Stimulated activated CD8-positive, alpha-beta memory T cell treated with anti-CD3 and anti-CD28 coated beads, Interleukin-7, amount 100 ng/mL, for 1 hour (primary cell): ENCODE data around the gene PRSS33.

Experiments used
- DNase-seq, 2 donors: peaks; one replicate each; pipeline ENCODE4 v3.0.0-alpha.2; 2020; ENCODE audit warnings: low read depth in 2 of 2

The PRSS33 gene

DNA sequence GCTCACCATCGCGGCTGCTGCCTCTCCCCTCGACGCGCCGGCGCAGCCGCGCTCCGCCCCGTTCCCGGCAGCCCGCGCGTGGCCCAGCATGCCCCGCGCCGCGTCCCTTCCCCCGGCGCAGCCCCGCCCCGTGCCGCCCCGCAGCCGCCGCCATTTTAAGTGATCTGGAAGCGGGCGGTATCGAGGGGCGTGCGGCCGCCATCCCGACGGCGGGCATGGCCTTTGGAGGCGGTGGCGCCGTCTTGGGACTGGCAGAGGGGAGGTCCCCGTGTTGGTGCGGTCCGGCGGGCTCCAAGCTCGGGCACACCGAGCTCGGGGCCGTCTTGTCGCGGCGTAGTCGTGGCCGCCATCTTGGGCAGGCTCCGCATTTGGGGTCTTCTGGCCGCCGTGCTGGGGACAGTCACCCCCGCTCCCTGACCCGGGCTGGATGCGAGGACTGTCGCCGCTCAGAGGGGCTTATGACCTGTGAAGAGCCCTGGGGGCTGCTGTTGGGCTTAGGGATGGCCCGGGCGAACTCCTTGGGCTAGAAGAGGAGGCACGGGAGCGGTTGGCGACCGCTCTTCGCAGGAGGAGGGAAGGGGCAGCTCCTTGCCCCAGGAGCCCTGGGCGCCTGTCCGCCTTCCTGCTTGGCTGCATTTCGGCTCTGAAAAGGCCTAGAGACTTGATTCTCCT, 10.0 kb downstream of the PRSS33 start, which contains the start of gene ELOB:
Gene ELOB, minus strand, starts transcription at position 50 of the 672 bp plus-strand sequence. Its CDS starts 41 bp downstream, at position 9.
- DNase-seq: peak; percentile 80 to 82

DNA sequence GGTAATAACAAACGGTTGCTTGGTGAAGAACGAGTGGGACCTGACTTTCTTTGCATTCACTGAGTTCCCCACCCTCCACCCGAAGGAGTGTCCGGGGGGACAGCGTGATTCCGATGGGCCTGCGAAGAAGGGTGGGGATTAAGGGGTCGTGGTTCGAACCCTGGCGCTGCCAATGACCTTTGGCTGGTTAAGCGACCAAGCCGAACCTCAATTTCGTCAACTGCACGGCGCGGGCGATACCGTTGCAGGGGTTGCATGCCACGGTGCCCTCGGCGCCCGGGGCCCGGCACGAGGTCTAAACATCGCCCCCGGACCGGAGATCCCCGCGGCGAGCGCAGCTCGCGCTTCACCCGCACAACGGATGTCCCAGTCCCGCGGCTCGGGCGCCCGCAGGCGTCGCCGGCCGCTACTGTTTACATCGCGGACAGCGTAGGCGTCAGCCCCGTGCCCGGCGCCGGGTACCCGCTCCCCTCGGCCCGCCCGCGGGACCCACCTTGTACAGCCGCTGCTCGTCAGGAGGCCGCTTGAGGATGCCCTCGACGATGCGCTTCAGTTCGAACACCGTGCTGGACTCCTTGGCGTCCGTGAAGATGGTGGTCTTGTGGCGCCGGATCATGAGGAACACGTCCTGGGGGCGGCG, 10.7 kb downstream of the PRSS33 start:
- no peak for DNase-seq

DNA sequence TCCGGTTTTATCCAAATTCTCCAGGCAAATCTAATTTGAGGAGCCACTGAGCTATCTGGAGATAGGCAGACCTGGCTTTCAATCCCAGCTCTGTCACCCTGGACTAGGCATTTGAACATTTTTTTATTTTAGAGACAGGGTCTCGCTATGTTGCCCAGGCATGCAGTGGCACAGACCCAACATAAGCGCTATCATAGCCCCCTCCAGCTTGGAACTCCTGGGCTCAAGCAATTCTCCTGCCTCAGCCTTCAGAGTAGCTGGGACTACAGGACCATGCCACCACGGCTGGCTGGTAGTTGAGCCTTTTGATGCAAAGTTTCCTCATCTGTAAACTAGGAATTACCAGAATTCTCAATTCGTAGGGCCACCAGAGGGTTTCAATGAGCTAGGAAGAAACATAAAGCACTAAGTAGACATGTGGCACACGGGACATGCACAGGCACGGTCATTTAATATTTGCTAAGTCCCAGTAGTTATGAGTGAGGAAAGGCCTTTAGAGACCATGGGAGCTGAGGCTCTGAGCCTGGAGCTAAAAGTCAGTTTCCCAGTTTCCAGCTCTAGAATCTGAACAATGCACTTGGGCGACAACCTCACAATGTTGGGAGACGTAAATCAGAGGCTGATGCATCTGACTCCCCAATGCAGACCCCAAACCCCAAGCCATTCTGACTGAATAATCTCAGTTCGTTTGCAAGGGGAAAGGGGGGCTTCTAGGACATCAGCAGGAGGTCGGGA, 11.4 kb downstream of the PRSS33 start:
- DNase-seq: no peak

DNA sequence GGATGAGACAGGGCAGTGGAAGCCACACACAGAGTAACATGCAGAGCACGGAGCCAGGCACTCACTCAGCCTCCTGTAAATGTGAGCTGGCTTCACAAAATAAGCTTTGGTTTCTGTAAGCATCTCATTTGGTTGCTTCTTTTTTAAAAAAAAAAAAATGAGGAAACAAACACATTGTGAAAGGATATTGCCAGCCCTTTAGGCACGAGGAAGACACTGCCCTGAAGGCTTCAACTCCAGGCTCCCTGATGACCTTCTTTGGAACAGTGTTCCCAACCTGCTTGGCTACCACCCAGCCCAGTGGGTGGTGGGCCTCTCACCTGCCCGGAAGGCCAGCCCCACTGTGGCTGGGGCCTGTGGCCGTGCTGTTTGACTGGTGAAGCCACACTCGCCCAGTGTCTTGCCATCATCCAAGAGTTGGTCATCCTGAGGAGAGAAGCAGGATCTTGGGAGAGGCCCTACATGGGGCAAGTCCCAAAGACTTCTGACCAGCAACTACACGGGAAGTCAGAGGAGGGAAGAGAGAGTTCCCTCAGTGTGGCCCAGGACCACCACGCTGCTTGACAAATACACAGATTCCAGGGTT, 12.1 kb downstream of the PRSS33 start:
- DNase-seq: no peak

DNA sequence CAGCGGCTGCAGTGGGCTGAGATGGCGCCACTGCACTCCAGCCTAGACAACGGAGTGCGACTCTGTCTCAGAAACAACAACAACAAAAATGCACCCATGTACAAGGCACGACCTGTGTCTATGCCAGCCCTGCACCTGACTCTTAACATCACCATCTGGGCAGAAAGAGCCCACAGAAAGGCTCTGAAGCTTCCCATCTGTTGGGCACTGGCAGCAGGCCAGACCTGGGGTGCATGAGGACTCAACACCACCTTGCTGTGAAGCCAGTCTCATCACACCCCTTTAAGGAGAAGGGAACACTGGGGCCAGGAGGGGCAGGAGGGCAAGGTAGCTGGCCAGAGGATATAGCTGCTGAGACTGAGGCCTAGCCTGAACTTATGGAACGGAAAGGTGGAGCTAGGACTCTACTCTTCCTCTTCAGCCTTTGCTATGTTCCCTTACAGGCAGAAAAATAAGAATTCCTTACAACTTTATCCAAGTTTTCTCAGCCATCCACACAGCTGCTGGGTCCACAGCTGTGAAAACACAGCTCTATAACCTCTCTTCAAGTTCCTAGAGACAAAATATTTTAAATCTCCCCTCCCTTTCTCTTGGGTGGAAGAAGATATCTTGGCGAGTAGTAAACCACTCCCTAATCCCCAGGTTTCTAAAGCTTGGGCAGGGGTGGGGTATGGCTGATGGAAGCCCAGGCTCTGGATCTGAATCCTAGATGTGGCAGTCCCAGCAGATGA, 13.0 kb downstream of the PRSS33 start:
- no peak for DNase-seq

DNA sequence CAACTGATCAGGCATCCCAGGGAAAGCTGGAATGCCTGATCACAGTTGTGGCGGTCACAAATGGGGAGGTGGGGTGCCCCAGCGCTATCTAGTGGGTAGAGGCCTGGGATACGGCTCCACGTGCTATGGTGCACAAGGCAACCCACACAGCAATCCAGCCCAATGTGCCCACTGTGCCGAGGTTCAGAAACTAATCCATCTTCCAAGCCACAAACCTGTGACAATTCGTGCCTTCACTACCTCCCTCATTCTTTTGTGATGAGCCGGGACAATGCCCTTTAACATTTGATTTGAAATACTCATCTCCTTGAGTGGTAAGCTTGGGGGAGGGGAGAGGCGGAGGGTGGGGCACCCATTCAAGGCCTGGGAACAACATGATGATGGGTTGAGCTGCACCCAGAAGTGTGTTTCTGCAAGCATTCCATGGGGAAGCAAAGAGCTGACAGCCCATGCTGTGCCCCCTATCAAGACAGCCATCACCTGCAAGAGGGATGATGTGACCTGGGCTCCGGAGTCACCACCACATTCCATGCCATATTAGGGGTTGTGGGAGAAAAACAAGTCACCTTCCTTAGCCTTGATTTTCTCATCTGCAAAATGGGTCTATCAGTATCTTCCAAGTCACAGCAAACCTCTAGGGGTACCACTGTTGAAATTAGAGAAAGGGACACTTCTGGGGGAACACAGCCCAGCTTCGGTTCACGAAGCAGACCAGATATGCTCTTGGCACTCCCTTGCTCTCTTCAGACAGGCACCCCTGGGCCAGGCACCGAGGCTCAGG, 14.0 kb downstream of the PRSS33 start:
- no peak for DNase-seq

DNA sequence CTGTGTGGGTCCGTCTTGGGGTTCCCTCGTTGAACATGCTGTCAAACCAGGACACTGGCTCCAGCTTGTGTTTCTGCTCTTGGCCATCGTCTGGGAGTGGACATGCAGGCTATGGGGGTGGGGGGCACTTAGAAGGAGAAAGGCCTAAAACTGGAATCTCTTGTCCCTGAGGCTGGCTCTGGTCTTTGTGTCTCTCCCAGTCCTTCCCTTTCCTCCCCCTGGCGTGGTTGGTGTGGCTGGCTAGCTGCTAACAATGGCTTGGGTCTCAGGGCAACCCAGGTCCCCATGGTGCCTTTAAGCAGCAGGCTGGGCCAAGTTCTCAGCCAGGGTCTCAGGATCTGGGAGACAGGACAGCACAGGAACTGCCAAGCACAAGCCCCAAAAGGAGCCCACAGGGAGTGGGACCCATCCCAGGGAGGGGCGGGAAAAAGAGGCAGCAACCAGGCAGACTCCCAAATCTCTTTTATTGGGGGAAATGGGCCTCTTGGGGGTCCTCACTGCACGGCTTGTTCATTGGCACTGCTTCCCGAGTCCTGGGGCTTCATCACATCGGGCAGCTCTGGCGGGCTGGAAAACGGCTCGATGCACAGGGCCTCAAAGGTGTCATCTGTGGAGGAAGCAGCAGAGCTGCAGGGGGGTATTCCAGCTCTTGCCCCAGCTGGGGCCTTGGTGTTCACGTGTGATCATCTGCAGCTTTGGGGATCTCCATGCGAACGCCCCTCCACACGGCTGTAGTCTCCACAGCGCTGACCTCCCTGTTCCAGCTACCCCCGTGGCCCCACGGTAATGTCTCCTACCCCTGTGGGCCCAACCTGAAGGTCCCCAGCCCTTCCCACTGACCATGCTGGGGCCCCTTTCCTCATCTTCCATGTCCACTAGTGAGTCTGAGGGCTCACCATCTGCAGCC, 15.6 kb downstream of the PRSS33 start:
- no peak for DNase-seq

DNA sequence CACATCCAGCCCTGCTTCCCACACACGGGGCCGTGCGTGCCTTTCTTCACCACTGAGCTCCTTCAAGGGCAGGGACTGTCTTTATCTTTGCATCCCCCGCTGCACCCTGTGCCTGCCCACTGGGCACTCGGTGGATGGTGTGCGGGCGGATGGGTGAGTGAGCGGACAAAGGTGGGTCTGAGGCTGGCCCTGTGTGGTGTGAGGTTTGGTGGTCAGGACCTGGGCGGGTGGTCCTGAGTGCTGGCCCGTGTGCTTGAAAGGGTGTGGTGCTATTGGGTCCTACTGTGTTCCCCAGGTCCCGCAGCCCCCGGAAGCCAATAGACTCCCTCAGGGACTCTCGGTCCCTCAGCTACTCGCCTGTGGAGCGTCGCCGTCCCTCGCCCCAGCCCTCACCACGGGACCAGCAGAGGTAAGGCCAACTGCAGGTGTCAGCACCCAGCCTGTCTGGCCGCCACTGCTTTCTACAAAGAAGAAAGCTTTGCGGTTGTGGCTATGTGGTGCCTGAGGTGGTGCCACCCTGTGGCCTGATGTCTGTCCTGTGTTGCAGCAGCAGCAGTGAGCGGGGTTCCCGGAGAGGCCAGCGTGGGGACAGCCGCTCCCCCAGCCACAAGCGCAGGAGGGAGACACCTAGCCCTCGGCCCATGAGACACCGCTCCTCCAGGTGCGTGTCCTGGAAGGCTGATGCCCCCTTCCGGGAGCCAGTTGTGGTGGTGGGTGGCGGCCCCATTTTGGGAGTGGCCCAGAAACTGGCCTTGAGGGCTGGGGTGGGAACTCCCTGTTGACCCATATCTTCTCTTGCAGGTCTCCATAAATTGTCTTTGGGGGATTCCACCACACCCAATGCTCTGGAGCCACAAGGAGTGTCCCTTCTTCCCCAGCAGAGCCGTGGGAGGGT, 17.1 kb downstream of the PRSS33 start:
- no peak for DNase-seq

DNA sequence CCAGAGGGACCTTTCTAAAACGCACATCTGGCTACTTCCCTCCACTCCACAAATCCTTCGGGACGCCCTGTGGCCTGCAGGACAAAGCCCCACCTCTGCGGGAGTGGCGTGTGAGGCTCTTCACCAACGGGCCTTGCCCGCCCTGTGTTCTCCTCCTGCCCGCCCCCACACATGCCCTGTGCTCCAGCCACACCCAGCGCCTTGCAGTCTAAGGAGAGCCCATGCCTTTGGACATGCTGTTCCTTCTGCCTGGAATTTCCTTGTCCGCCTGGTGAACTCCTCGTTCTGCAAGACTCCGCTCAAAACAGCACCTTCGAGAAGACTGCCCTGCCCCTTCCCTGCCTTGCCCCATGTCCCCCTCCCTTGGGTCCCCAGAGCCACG, 17.7 kb downstream of the PRSS33 start:
- no peak for DNase-seq

DNA sequence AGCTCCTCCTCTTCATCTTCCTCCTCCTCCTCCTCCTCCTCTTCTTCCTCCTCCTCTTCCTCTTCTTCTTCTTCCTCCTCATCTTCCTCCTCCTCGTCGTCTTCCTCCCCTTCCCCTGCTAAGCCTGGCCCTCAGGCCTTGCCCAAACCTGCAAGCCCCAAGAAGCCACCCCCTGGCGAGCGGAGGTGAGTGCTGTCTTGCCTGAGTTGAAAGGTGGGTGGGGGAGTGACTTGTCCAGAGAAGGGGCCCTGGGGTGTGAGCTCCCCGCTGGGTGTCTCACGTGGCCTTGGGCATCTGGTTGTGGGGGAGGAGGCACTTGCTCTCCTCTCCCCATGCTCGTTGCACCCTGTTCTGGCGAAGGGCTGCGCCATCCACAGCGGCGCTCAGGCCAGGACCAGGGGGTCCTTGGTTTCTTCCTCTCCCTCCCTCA, 18.2 kb downstream of the PRSS33 start:
- DNase-seq: no peak

DNA sequence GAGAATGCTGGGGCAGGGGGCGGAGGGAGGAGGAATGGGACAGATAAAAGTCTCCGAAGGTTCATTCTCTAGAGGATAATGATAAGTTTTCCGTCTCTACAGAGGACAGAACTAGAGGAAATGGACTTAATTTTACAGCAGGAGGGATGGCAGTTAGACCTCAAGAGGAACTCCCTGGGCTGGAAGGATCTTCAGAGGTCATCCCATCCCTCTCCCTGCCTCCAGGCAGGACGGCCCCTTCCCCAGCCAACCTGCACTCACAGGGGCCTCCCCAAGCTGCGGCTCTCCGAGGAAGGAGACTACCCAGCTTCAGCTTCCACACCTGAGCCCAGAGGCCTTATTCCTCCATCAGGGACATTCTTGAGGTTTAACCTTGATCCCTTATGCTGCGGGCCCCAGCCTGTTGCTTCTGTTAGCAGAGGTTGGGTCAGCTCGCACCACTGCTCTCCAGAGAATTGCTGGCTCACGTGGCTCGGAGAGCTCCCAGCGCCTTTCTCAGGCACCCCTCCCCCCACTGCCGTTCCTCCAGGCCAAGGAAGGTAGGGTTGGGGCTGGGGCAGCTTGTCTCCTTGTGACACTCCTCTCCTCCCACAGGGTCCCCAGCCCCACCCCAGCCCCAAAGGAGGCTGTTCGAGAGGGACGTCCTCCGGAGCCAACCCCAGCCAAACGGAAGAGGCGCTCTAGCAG, 18.8 kb downstream of the PRSS33 start:
- DNase-seq: no peak

DNA sequence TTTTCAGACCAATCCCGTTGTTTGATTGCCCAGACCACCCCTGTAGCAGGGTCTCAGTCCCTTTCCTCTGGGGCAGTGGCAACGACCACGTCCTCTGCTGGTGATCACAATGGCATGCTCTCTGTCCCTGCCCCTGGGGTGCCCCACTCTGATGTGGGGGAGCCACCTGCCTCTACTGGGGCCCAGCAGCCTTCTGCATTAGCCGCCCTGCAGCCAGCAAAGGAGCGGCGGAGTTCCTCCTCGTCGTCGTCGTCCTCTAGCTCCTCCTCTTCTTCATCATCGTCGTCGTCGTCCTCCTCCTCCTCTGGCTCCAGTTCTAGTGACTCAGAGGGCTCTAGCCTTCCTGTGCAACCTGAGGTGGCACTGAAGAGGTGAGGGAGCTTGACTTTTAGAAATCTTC, 19.5 kb downstream of the PRSS33 start:
- DNase-seq: no peak

DNA sequence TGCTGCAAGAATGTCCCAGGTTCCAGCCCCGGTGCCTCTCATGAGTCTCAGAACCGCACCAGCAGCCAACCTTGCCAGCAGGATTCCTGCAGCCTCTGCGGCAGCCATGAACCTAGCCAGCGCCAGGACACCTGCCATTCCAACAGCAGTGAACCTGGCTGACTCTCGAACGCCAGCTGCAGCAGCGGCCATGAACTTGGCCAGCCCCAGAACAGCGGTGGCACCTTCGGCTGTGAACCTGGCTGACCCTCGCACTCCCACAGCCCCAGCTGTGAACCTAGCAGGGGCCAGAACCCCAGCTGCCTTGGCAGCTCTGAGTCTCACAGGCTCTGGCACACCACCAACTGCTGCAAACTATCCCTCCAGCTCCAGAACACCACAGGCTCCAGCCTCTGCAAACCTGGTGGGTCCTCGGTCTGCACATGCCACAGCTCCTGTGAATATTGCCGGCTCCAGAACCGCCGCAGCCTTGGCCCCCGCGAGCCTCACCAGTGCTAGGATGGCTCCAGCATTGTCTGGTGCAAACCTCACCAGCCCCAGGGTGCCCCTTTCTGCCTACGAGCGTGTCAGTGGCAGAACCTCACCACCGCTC, 20.1 kb downstream of the PRSS33 start:
- no peak for DNase-seq

DNA sequence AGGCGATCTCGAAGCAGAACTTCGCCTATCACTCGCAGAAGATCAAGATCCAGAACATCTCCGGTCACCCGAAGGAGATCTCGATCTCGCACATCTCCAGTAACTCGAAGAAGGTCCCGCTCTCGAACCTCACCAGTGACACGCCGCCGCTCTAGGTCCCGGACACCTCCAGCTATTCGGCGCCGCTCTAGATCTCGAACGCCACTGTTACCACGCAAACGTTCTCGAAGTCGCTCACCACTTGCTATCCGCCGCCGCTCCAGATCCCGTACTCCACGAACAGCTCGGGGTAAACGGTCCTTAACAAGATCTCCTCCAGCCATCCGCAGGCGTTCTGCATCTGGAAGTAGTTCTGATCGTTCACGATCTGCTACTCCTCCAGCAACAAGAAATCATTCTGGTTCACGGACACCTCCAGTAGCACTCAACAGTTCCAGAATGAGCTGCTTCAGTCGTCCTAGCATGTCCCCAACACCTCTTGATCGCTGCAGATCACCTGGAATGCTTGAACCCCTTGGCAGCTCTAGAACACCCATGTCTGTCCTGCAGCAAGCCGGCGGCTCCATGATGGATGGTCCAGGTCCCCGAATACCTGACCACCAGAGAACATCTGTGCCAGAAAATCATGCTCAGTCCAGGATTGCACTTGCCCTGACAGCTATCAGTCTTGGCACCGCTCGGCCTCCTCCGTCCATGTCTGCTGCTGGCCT, 20.8 kb downstream of the PRSS33 start:
- DNase-seq: no peak

DNA sequence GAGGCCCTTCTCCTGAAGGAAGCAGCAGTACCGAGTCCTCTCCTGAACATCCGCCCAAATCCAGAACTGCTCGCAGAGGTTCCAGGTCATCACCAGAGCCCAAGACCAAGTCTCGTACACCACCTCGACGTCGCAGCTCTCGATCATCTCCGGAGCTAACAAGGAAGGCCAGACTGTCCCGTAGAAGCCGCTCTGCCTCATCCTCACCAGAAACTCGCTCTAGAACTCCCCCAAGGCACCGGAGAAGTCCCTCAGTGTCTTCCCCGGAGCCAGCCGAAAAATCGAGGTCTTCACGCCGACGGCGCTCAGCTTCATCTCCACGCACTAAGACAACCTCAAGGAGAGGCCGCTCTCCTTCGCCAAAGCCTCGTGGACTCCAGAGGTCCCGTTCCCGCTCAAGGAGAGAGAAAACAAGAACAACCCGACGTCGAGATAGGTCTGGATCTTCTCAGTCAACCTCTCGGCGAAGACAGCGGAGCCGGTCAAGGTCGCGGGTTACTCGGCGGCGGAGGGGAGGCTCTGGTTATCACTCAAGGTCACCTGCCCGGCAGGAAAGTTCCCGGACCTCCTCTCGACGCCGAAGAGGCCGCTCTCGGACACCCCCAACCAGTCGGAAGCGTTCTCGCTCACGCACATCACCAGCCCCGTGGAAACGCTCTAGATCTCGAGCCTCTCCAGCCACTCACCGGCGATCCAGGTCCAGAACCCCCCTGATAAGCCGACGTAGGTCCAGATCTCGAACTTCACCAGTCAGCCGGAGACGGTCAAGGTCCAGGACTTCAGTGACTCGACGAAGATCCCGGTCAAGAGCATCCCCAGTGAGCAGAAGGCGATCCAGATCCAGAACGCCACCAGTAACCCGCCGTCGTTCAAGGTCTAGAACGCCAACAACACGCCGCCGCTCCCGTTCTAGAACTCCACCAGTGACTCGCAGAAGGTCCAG, 21.6 kb downstream of the PRSS33 start:
- DNase-seq: no peak

DNA sequence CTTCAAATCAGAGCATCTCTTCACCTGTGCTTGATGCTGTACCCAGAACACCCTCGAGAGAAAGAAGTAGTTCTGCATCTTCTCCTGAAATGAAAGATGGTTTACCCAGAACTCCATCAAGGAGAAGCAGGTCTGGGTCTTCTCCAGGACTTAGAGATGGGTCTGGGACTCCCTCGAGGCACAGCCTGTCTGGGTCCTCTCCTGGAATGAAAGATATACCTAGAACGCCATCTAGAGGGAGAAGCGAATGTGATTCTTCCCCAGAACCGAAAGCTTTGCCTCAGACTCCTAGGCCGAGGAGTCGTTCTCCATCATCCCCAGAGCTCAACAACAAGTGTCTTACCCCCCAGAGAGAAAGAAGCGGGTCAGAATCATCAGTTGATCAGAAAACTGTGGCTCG, 22.6 kb downstream of the PRSS33 start:
- no peak for DNase-seq
